H1 (cell line): Measurements from ENCODE around the gene MPP2. TPM values are rescaled to one million over a fixed set of nuclear protein-coding genes. Genes with fewer than 3 reads are reported as not detected.

Source experiments
- CTCF ChIA-PET: fragments of 300-600 bp; sonication (Branson Sonifier 250); formaldehyde crosslinking; loops from one replicate; lab custom pipeline; 2021; ENCODE audit not compliant: partially characterized antibody; lab: Charles Lee
- POLR2A ChIA-PET: fragments of 300-600 bp; sonication (Branson Sonifier 250); formaldehyde crosslinking; loops from one replicate; lab custom pipeline; 2021; ENCODE audit warnings: inconsistent platforms; ENCODE audit not compliant: partially characterized antibody; lab: Charles Lee
- DNase-seq, 2 experiments: peaks; one replicate each; pipeline versions ENCODE4 v3.0.0 to v3.0.0-alpha.2; 2010 to 2022; ENCODE audit warnings: low spot score in 2 of 2, low read depth in 1 of 2, mixed read lengths in 1 of 2
- FAIRE-seq: peaks from 2 replicates; lab custom pipeline; 2011; peaks lifted over from hg19 to GRCh38; lab: Jason Lieb, UNC
- H2AFZ ChIP-seq: 2 replicates; pipeline ENCODE4 v1.8.1; 2012; ENCODE audit warnings: low read length, inconsistent platforms
- H2AK5ac ChIP-seq: 2 replicates; pipeline ENCODE4 v1.6.1; 2013; ENCODE audit warnings: low read depth, low read length
- H2BK120ac ChIP-seq: replicated peaks from 2 replicates; pipeline ENCODE3; 2013; ENCODE audit warnings: low read depth, low read length, inconsistent platforms
- H2BK12ac ChIP-seq: 2 replicates; pipeline ENCODE4 v1.6.1; 2013; ENCODE audit warnings: low read depth, low read length
- H2BK15ac ChIP-seq: 2 replicates; pipeline ENCODE4 v1.6.1; 2013; ENCODE audit warnings: low read length
- H2BK20ac ChIP-seq: 2 replicates; pipeline ENCODE4 v1.6.1; 2013; ENCODE audit warnings: low read length
- H2BK5ac ChIP-seq: 2 replicates; pipeline ENCODE4 v1.6.1; 2013; ENCODE audit warnings: low read depth, low read length
- H3K14ac ChIP-seq: 2 replicates; pipeline ENCODE4 v1.6.1; 2013; ENCODE audit warnings: inconsistent platforms; ENCODE audit not compliant: insufficient read length
- H3K18ac ChIP-seq: 2 replicates; pipeline ENCODE4 v1.6.1; 2013; ENCODE audit warnings: low read length; ENCODE audit errors: extremely low read depth
- H3K23ac ChIP-seq: 2 replicates; pipeline ENCODE4 v1.6.1; 2013; ENCODE audit warnings: inconsistent platforms; ENCODE audit not compliant: insufficient read length
- H3K23me2 ChIP-seq: 2 replicates; pipeline ENCODE4 v1.6.1; 2013; ENCODE audit warnings: low read depth, low read length
- H3K27ac ChIP-seq: 2 replicates; pipeline ENCODE4 v1.6.1; 2011; ENCODE audit warnings: low read depth, low read length, inconsistent platforms
- H3K27me3 ChIP-seq, 4 experiments: replicated peaks in 1 of 4; 1 replicate in 1 of 4; 2 replicates in 3 of 4; pipeline versions ENCODE4 v1.6.1 to v1.8.1; 2011 to 2013; ENCODE audit warnings: low read length in 3 of 4, mild to moderate bottlenecking in 3 of 4, inconsistent platforms in 2 of 4, mixed read lengths in 2 of 4, moderate library complexity in 1 of 4; ENCODE audit not compliant: control insufficient read depth in 3 of 4, insufficient read depth in 3 of 4; ENCODE audit errors: extremely low read depth in 1 of 4
- H3K36me3 ChIP-seq, 4 experiments: 2 replicates each; pipeline versions ENCODE4 v1.6.1 to v1.8.1; 2011 to 2013; ENCODE audit warnings: mild to moderate bottlenecking in 4 of 4, low read length in 3 of 4, moderate library complexity in 2 of 4, control low read depth in 1 of 4, inconsistent platforms in 1 of 4; ENCODE audit not compliant: insufficient read depth in 4 of 4, control insufficient read depth in 2 of 4
- H3K4ac ChIP-seq: replicated peaks from 2 replicates; pipeline ENCODE3; 2013; ENCODE audit warnings: low read length, low read depth, mixed read lengths, inconsistent platforms; ENCODE audit not compliant: insufficient read length
- H3K4me1 ChIP-seq, 4 experiments: replicated peaks in 1 of 4; 1 replicate in 1 of 4; 2 replicates in 3 of 4; pipeline versions ENCODE4 v1.6.1 to v1.8.1; 2011 to 2013; ENCODE audit warnings: low read length in 3 of 4, inconsistent platforms in 2 of 4, mixed read lengths in 1 of 4; ENCODE audit not compliant: insufficient read depth in 4 of 4, control insufficient read depth in 3 of 4
- H3K4me2 ChIP-seq, 2 experiments: 2 replicates each; pipeline versions ENCODE4 v1.6.1 to v1.8.1; 2011 to 2013; ENCODE audit warnings: low read depth in 2 of 2, low read length in 2 of 2, control low read depth in 1 of 2, inconsistent platforms in 1 of 2, mild to moderate bottlenecking in 1 of 2; ENCODE audit not compliant: insufficient read depth in 1 of 2
- H3K4me3 ChIP-seq, 4 experiments: fragments of 200-600, 300-600 bp in 1 of 4; sonication (generic), shearing (Covaris generic), sonication (Bioruptor Twin) in 1 of 4; 2 replicates each; pipeline versions ENCODE4 v1.5.1 to v1.8.1; 2011 to 2016; ENCODE audit warnings: low read length in 4 of 4, low read depth in 3 of 4, control low read depth in 2 of 4, inconsistent platforms in 2 of 4, mild to moderate bottlenecking in 2 of 4, mixed read lengths in 1 of 4, moderate library complexity in 1 of 4; ENCODE audit not compliant: insufficient read depth in 2 of 4; ENCODE audit errors: extremely low read depth in 1 of 4
- H3K56ac ChIP-seq: replicated peaks from 2 replicates; pipeline ENCODE3; 2013; ENCODE audit warnings: low read depth, mild to moderate bottlenecking, mixed read lengths, low read length, inconsistent platforms; ENCODE audit not compliant: insufficient read length
- H3K79me1 ChIP-seq: 2 replicates; pipeline ENCODE4 v1.6.1; 2013; ENCODE audit warnings: low read depth, low read length, control low read depth
- H3K79me2 ChIP-seq, 2 experiments: 2 replicates each; pipeline versions ENCODE4 v1.6.1 to v1.8.1; 2012 to 2013; ENCODE audit warnings: low read length in 2 of 2, mild to moderate bottlenecking in 2 of 2, inconsistent platforms in 1 of 2; ENCODE audit not compliant: insufficient read depth in 2 of 2, control insufficient read depth in 1 of 2
- H3K9ac ChIP-seq, 4 experiments: replicated peaks in 1 of 4; 1 replicate in 1 of 4; 2 replicates in 3 of 4; pipeline versions ENCODE4 v1.6.1 to v1.8.1; 2011 to 2013; ENCODE audit warnings: low read depth in 3 of 4, low read length in 3 of 4, control low read depth in 2 of 4, mild to moderate bottlenecking in 2 of 4, moderate library complexity in 2 of 4, inconsistent platforms in 1 of 4; ENCODE audit errors: extremely low read depth in 1 of 4
- H3K9me3 ChIP-seq, 2 experiments: 2 replicates each; pipeline versions ENCODE4 v1.6.1 to v1.8.1; 2012 to 2013; ENCODE audit warnings: mild to moderate bottlenecking in 2 of 2, moderate library complexity in 2 of 2, control low read depth in 1 of 2, inconsistent platforms in 1 of 2, low read depth in 1 of 2, low read length in 1 of 2, mixed read lengths in 1 of 2; ENCODE audit not compliant: insufficient read depth in 2 of 2
- H4K20me1 ChIP-seq, 2 experiments: replicated peaks in 1 of 2; 2 replicates each; pipeline versions ENCODE3 to v1.8.1; 2011 to 2013; ENCODE audit warnings: inconsistent platforms in 2 of 2, low read length in 2 of 2, mild to moderate bottlenecking in 1 of 2; ENCODE audit not compliant: insufficient read depth in 2 of 2, control insufficient read depth in 1 of 2
- H4K5ac ChIP-seq: 2 replicates; pipeline ENCODE4 v1.6.1; 2013; ENCODE audit warnings: low read length, low read depth, mixed read lengths, inconsistent platforms; ENCODE audit not compliant: insufficient read length
- H4K8ac ChIP-seq: 2 replicates; pipeline ENCODE4 v1.8.0; 2013; ENCODE audit warnings: mild to moderate bottlenecking, moderate library complexity, low read length, inconsistent platforms; ENCODE audit not compliant: insufficient read depth; ENCODE audit errors: extremely low read depth
- H4K91ac ChIP-seq: replicated peaks from 2 replicates; pipeline ENCODE3; 2013; ENCODE audit warnings: low read length, mixed read lengths, inconsistent platforms; ENCODE audit not compliant: insufficient read length
- CBX8 ChIP-seq: fragments of 300-800, 300-1000 bp; sonication (generic); IDR thresholded peaks from 2 replicates; pipeline ENCODE4 v1.7.1; 2016; ENCODE audit warnings: low read depth, low read length, borderline replicate concordance
- EZH2 ChIP-seq: fragments of 200-600 bp; sonication (generic); IDR thresholded peaks from 2 replicates; pipeline ENCODE4 v1.7.1; 2012; ENCODE audit warnings: low read depth, mild to moderate bottlenecking, moderate library complexity, low read length, inconsistent platforms; ENCODE audit not compliant: severe bottlenecking
- KDM1A ChIP-seq: fragments of 200-600, 300-600 bp; sonication (generic); IDR thresholded peaks from 2 replicates; pipeline ENCODE4 v1.7.1; 2016; ENCODE audit warnings: mild to moderate bottlenecking, low read length, borderline replicate concordance
- NRF1 ChIP-seq: IDR thresholded peaks from 2 replicates; pipeline ENCODE4 v1.6.1; 2011; ENCODE audit warnings: mild to moderate bottlenecking, low read depth, low read length, improper control_type of control experiment
- POLR2AphosphoS5 ChIP-seq: IDR thresholded peaks from 2 replicates; pipeline ENCODE4 v1.6.1; 2011; ENCODE audit warnings: low read depth, low read length
- SUZ12 ChIP-seq: fragments of 200-600 bp; sonication (generic); IDR thresholded peaks from 2 replicates; pipeline ENCODE4 v1.6.1; 2012; ENCODE audit warnings: mild to moderate bottlenecking, inconsistent platforms, low read length, moderate library complexity, mixed read lengths
- WGBS, 2 experiments: shearing (Covaris generic) in 1 of 2; methylation state at CpG; one replicate each; pipeline versions ENCODE4 v1.1.6 to v1.1.7; 2013 to 2015; ENCODE audit warnings: low lambda C conversion rate in 2 of 2, mixed read lengths in 2 of 2, inconsistent platforms in 1 of 2, low coverage in 1 of 2, missing lambda C conversion rate in 1 of 2; ENCODE audit not compliant: insufficient replicate concordance in 2 of 2, insufficient coverage in 1 of 2, insufficient read length in 1 of 2; ENCODE audit errors: extremely low coverage in 1 of 2, missing lambda C conversion rate in 1 of 2; 5-methylcytosine and 5-hydroxymethylcytosine counted together
- polyA plus RNA-seq, 7 experiments: library from polyadenylated mRNA; depleted of rRNA in 3 of 7; stranded (reverse) in 5 of 7; unstranded in 2 of 7; fragments of >200 nt in 5 of 7; fragments of 200-250 nt in 2 of 7; gene quantifications; 1 replicate in 5 of 7; 2 replicates in 1 of 7; 4 replicates in 1 of 7; pipeline versions ENCODE4 v1.2.1 to v1.2.3, GENCODE V29; 2011 to 2013; ENCODE audit warnings: missing spikeins in 2 of 7, mixed read lengths in 2 of 7
- total RNA-seq: library from RNA; stranded (reverse); fragmentation: NEBNext Ultra II Directional; extraction: Animal tissue kit (Norgen Biotek cat#: 25700); gene quantifications from 2 replicates; pipeline ENCODE4 v1.2.1, GENCODE V29; 2021
- TF ChIP-seq, protein P1 (sequence below), 3 experiments: IDR thresholded peaks; 1 replicate in 2 of 3; 2 replicates in 1 of 3; pipeline versions ENCODE4 v1.5.1 to v1.6.1; 2011; ENCODE audit warnings: low read length in 3 of 3, mild to moderate bottlenecking in 3 of 3, inconsistent platforms in 2 of 3, low read depth in 1 of 3, moderate library complexity in 1 of 3; ENCODE audit not compliant: insufficient read depth in 1 of 3; ENCODE audit errors: control extremely low read depth in 1 of 3
- TF ChIP-seq, protein P2 (sequence below): IDR thresholded peaks from 2 replicates; pipeline ENCODE4 v1.6.1; 2012; ENCODE audit warnings: inconsistent platforms

MPP2 gene
- total and polyA plus RNA-seq, 2 of the 8 experiments (the other 6 are each of a cell fraction or from before 2014, with no cell fraction given), result 30.9 to 34.1 TPM

DNA sequence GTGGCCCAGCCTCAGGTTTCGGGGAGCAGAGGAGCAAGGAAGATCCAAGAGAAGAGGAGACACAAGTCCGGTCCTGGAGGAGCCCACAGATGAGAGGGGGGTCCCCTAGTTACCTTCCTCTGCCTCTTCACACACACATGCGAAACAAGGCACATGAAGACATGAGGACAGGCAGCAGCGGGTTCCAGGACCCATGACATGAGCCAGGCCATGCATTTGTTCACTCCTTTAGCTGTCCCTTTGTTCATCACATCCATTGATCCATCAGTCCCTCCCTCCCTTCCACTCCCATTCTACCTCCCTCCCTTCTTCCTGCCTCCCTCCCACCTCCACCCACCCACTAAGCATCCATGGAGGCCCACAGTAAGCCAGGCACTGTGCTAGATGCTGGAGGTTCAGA, 25.6 kb upstream of the MPP2 start:
- Histone ChIP-seq H3K79me2 (no peaks in the 10 kb centered on the region), H4K8ac (no peak overlapping the region), H4K20me1 (no peaks in the 10 kb centered on the region), H2BK20ac (no peak overlapping the region), H3K14ac (no peak overlapping the region), H2BK120ac (no peak overlapping the region), H3K23me2 (no peaks in the 10 kb centered on the region; the same call in 1 of the 2 replicates), H3K36me3 (no peaks in the 10 kb centered on the region), H3K4me1 (peaks cover 0 to 8% (median 5%) of the 10 kb centered on the region in 4 experiments; a peak in 4 of 7 replicates), H3K4ac (no peak overlapping the region), H2AFZ (no peak overlapping the region), H2BK15ac (no peak overlapping the region), H2BK12ac (no peak overlapping the region), H3K4me2 (no peak overlapping the region), H3K4me3 (no peak overlapping the region), H3K56ac (no peak overlapping the region), H3K79me1 (no peaks in the 10 kb centered on the region), H2AK5ac (no peak overlapping the region), H3K9me3 (no peaks in the 10 kb centered on the region), H4K5ac (no peak overlapping the region), H2BK5ac (no peak overlapping the region), H3K23ac (no peak overlapping the region), H3K27ac (no peak overlapping the region), H3K9ac (no peak overlapping the region), H3K27me3 (peaks cover under 1 to 18% (median 8%) of the 10 kb centered on the region in 4 experiments), H3K18ac (no peak overlapping the region), H4K91ac (peak overlapping the region; percentile 66)
- no peak for TF ChIP-seq EZH2
- no peak for TF ChIP-seq NRF1
- TF ChIP-seq, protein P1, sequence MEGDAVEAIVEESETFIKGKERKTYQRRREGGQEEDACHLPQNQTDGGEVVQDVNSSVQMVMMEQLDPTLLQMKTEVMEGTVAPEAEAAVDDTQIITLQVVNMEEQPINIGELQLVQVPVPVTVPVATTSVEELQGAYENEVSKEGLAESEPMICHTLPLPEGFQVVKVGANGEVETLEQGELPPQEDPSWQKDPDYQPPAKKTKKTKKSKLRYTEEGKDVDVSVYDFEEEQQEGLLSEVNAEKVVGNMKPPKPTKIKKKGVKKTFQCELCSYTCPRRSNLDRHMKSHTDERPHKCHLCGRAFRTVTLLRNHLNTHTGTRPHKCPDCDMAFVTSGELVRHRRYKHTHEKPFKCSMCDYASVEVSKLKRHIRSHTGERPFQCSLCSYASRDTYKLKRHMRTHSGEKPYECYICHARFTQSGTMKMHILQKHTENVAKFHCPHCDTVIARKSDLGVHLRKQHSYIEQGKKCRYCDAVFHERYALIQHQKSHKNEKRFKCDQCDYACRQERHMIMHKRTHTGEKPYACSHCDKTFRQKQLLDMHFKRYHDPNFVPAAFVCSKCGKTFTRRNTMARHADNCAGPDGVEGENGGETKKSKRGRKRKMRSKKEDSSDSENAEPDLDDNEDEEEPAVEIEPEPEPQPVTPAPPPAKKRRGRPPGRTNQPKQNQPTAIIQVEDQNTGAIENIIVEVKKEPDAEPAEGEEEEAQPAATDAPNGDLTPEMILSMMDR (IDR thresholded peaks at IDR 0.05; ENCODE audit: control extremely low read depth in 1 of 3, insufficient read depth in 1 of 3, low read depth in 1 of 3, low read length in 3 of 3), result no peak
- TF ChIP-seq POLR2AphosphoS5, result no peak
- TF ChIP-seq CBX8, result no peak
- no peak for TF ChIP-seq SUZ12
- no peak for TF ChIP-seq KDM1A
- TF ChIP-seq, protein P2, sequence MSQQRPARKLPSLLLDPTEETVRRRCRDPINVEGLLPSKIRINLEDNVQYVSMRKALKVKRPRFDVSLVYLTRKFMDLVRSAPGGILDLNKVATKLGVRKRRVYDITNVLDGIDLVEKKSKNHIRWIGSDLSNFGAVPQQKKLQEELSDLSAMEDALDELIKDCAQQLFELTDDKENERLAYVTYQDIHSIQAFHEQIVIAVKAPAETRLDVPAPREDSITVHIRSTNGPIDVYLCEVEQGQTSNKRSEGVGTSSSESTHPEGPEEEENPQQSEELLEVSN, result no peak
- ChIA-PET POLR2A (no interaction called here), CTCF (interaction anchor here (1.2 to 2.0 kb wide), 8 partner anchors 8 to 87 kb away, joined by 3 to 10 read pairs (median 6); partner anchors contain the start of gene CD300LG)
- DNase-seq (no peak), FAIRE-seq (no peak)
- 97% methylated on average over 4 of the region's 4 CpGs; no CpG with 5 or more reads in 1 of the 2 experiments for WGBS, 2 experiments
